Measurements from ENCODE around the gene SPATA9. TPM values are rescaled to one million over a fixed set of nuclear protein-coding genes. Genes with fewer than 3 reads are reported as not detected.
"Not testable (repeated sequence)": the region's sequence is repeated elsewhere in the genome, so short reads cannot be mapped to it uniquely, and the experiment has no call there.

SPATA9 gene
- total RNA-seq, 1 donor from 2014 or later, result 0.33 TPM

DNA sequence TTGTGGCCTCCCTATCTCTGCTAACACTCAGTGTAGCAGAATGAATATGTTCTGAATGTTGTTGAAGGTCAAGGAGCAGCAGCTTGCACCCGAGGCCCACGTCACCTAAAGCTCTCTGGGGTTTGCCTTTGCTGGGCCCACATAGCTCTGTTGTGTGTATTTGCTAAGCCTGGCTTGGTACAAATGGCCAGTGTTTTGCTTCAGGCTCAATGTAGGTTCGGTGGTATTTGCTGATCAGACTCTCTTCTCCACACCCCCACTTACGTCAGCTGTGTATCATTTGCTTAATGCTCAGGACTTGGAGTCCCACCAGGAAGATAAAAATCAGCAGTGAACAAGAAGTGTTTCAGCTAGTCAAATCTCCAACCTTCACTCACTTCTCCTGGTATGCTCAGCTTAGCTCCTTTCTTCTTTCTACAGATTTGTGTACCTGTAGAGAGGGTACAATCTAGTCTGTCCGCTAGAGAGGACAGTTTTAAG, 41.0 kb downstream of the SPATA9 start:
- Mint-ChIP-seq H3K27ac (ENCODE audit: unreplicated experiment) (no peak overlapping the region), H3K36me3 (ENCODE audit: low read depth, unreplicated experiment) (no peaks in the 10 kb centered on the region), H3K4me1 (ENCODE audit: unreplicated experiment) (peaks cover 7% of the 10 kb centered on the region), H3K4me3 (ENCODE audit: unreplicated experiment) (no peak overlapping the region), H3K27me3 (ENCODE audit: unreplicated experiment) (peaks cover 1% of the 10 kb centered on the region), H3K9me3 (ENCODE audit: unreplicated experiment) (no peaks in the 10 kb centered on the region)
- DNase-seq (ENCODE audit: low spot score), result no peak
- TF ChIP-seq, protein P1, sequence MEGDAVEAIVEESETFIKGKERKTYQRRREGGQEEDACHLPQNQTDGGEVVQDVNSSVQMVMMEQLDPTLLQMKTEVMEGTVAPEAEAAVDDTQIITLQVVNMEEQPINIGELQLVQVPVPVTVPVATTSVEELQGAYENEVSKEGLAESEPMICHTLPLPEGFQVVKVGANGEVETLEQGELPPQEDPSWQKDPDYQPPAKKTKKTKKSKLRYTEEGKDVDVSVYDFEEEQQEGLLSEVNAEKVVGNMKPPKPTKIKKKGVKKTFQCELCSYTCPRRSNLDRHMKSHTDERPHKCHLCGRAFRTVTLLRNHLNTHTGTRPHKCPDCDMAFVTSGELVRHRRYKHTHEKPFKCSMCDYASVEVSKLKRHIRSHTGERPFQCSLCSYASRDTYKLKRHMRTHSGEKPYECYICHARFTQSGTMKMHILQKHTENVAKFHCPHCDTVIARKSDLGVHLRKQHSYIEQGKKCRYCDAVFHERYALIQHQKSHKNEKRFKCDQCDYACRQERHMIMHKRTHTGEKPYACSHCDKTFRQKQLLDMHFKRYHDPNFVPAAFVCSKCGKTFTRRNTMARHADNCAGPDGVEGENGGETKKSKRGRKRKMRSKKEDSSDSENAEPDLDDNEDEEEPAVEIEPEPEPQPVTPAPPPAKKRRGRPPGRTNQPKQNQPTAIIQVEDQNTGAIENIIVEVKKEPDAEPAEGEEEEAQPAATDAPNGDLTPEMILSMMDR (IDR thresholded peaks at IDR 0.05; ENCODE audit: unreplicated experiment), result no peak

DNA sequence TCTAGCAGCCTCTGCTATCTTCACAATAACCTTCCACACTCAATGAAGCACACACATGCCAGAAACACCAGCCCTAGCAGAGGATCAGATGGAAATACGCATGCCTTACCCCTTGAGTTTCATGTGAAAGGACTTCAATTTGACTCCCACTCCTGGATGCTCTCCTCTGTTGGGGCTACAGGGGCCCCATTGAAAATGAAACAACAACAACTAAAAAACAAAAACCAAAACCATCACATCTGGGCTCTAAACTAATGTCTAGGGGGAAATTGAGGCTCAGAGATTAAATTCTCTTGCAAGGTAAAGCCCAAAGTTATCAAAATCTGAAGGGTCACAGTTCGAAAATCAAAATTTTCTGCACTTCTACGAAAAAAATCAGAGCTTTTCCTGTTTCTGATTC, 44.2 kb downstream of the SPATA9 start:
- no peak overlapping the region for H3K4me3 Mint-ChIP-seq (ENCODE audit: unreplicated experiment)
- TF ChIP-seq, protein P1 (IDR thresholded peaks at IDR 0.05; ENCODE audit: unreplicated experiment), result no peak
- DNase-seq (ENCODE audit: low spot score), result no peak
- peaks cover 1% of the 10 kb centered on the region for H3K27me3 Mint-ChIP-seq (ENCODE audit: unreplicated experiment)
- H3K9me3 Mint-ChIP-seq (ENCODE audit: unreplicated experiment), result no peaks in the 10 kb centered on the region
- no peak overlapping the region for H3K27ac Mint-ChIP-seq (ENCODE audit: unreplicated experiment)
- no peaks in the 10 kb centered on the region for H3K4me1 Mint-ChIP-seq (ENCODE audit: unreplicated experiment)
- H3K36me3 Mint-ChIP-seq (ENCODE audit: low read depth, unreplicated experiment), result no peaks in the 10 kb centered on the region

DNA sequence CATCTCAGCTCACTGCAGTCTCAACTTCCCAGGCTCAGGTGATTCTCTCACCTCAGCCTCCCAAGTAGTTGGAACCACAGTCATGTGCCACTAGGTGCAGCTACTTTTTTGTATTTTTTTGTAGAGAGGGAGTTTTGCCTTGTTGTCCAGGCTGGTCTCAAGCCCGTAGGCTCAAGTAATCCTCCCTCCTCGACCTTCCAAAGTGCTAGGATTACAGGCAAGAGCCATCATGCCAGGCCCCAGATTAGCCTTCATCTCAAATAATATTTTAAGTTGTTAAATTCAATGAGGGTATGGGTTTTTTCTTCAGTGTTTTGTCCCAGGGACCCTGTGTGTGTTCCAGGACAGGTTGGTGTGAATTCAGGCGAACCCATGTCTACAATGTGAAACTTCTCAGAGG, 48.7 kb downstream of the SPATA9 start:
- Mint-ChIP-seq H3K36me3 (ENCODE audit: low read depth, unreplicated experiment) (no peaks in the 10 kb centered on the region), H3K27me3 (ENCODE audit: unreplicated experiment) (peaks cover 4% of the 10 kb centered on the region), H3K27ac (ENCODE audit: unreplicated experiment) (no peak overlapping the region), H3K4me3 (ENCODE audit: unreplicated experiment) (no peak overlapping the region), H3K9me3 (ENCODE audit: unreplicated experiment) (no peaks in the 10 kb centered on the region), H3K4me1 (ENCODE audit: unreplicated experiment) (peaks cover 3% of the 10 kb centered on the region)
- TF ChIP-seq, protein P1 (IDR thresholded peaks at IDR 0.05; ENCODE audit: unreplicated experiment), result no peak
- no peak for DNase-seq (ENCODE audit: low spot score)

DNA sequence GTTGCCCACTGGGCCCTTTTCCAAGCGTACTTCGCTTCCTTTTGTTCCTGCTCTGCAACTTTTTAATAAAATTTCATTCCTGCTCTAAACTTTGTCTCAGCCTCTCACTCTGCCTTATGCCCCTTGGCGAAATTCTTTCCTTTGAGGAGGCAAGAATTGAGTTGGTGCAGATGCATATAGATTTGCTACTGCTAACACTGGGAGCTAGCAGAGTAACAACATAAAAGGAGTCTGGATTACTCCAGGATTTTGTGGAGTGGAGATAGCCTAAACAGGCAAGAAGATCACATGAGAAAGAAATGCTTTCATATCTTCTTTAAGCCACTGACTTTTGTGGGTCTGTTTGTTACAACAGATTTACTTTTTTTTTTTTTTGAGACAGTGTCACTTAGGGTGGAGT, 49.1 kb downstream of the SPATA9 start:
- Mint-ChIP-seq H3K27me3 (ENCODE audit: unreplicated experiment) (peaks cover 4% of the 10 kb centered on the region), H3K4me1 (ENCODE audit: unreplicated experiment) (peaks cover 3% of the 10 kb centered on the region), H3K4me3 (ENCODE audit: unreplicated experiment) (no peak overlapping the region), H3K9me3 (ENCODE audit: unreplicated experiment) (no peaks in the 10 kb centered on the region), H3K27ac (ENCODE audit: unreplicated experiment) (no peak overlapping the region), H3K36me3 (ENCODE audit: low read depth, unreplicated experiment) (no peaks in the 10 kb centered on the region)
- TF ChIP-seq, protein P1 (IDR thresholded peaks at IDR 0.05; ENCODE audit: unreplicated experiment), result no peak
- no peak for DNase-seq (ENCODE audit: low spot score)

DNA sequence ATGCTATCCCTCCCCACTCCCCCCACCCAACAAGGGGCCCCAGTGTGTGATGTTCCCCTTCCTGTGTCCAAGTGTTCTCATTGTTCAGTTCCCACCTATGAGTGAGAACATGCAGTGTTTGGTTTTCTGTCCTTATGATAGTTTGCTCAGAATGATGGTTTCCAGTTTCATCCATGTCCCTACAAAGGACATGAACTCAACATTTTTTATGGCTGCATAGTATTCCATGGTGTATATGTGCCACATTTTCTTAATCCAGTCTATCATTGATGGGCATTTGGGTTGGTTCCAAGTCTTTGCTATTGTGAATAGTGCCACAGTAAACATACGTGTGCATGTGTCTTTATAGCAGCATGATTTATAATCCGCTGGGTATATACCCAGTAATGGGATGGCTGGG, 49.8 kb downstream of the SPATA9 start:
- not testable (repeated sequence) for H3K27ac Mint-ChIP-seq (ENCODE audit: unreplicated experiment); H3K4me1 Mint-ChIP-seq (ENCODE audit: unreplicated experiment); H3K4me3 Mint-ChIP-seq (ENCODE audit: unreplicated experiment); H3K9me3 Mint-ChIP-seq (ENCODE audit: unreplicated experiment); DNase-seq (ENCODE audit: low spot score); H3K27me3 Mint-ChIP-seq (ENCODE audit: unreplicated experiment); H3K36me3 Mint-ChIP-seq (ENCODE audit: low read depth, unreplicated experiment)

Measured in endothelial cell (in vitro differentiated cells).